Measurements from ENCODE around the gene CRISPLD2. TPM values are rescaled to one million over a fixed set of nuclear protein-coding genes. Genes with fewer than 3 reads are reported as not detected.

CRISPLD2 gene
- total RNA-seq, 1 donor from 2014 or later: 0.53 TPM

DNA sequence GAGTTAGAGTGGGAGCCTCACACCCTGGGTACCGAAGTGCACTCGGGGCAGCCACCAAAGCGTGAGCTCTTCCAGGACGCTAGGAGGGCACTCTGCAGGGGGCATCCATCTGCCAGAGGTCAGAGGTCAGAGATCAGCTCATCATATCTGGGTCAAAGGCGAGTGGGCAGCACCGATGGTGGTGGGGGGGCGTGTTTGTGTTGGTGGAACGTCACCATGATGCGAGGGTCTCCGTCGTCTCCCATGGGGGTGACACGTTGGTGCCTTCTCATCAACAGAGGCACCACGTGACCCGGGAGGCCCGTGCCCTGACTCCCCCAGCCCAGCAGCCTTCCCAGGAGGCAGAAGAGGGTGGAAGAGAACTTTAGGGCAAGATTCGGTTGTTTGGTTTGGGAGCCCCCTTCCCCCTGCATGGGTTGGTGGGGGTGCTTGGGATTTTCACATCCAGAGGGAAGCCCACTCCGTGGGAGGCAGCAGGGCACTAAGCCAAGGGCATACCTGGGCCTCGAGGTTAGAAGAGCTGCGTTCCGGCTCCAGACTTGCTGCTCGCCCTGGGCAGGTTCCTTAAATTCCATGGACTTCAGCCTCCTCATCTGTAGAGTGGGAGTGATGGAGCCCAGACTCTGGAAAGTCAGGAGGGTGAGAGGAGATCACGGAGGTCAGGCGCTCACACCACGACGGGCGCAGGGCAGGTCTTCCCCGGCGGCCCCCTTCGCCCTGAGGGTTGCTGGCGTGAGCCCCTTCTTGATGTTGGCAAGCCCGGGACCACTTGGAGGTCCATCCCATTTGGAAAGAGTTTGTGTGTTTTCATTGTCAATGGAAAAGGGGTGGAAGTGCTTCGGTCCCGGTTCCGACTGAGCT, 14.0 kb downstream of the CRISPLD2 start:
- DNase-seq (ENCODE audit: low read depth) (no peak), FAIRE-seq (no peak)
- no peak for TF ChIP-seq CTCF (IDR thresholded peaks at IDR 0.05; ENCODE audit: insufficient read depth, low read length, severe bottlenecking)
- no peak overlapping the region for H3K4me3 ChIP-seq (ENCODE audit: low read depth, low read length)
- peaks cover 5% of the 10 kb centered on the region for H3K27me3 ChIP-seq (ENCODE audit: control insufficient read depth, insufficient read depth, low read length)
- H3K36me3 ChIP-seq (ENCODE audit: control insufficient read depth, insufficient read depth, low read length): no peaks in the 10 kb centered on the region

DNA sequence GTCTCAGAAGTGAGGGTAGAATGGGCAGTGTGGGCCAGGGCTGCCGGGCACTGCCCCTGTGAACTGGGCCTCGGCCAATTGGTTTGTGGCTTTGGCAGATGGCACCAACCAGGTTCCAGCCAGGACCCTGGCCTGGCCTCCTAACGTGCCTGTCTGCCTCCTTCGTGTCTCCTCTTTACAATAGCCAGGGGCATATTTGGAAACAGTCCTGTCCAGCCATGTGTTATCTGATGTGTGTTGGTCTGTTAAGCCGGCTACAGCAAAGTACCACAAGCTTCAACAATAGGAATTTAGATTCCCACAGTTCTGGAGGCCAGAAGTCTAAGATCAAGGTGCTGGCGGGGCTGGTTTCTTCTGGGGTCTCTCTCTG, 14.6 kb downstream of the CRISPLD2 start:
- FAIRE-seq (no peak), DNase-seq (ENCODE audit: low read depth) (no peak)
- TF ChIP-seq CTCF (IDR thresholded peaks at IDR 0.05; ENCODE audit: insufficient read depth, low read length, severe bottlenecking): no peak
- Histone ChIP-seq H3K36me3 (ENCODE audit: control insufficient read depth, insufficient read depth, low read length) (no peaks in the 10 kb centered on the region), H3K4me3 (ENCODE audit: low read depth, low read length) (no peak overlapping the region), H3K27me3 (ENCODE audit: control insufficient read depth, insufficient read depth, low read length) (peaks cover 2% of the 10 kb centered on the region)

DNA sequence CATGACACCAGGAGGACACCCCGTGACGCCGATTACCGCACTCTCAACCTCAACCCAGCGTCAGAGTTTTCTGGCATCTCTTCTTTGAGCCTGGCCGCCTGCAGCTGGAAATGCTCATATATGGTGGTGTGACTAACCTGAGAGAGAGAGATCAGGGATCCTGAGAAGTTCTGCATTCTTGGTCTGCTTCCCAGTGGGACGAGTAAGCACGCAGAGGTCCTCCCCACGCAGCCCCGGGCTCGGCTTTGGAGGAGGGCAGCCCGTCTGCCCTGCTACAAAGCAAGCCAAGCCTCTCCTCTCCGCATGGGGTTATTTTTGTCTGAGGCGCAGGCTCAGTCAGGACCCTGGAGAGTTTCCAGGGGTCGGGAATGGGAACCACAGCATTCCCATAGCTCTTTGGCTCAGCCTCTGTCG, 16.5 kb downstream of the CRISPLD2 start:
- FAIRE-seq (no peak), DNase-seq (ENCODE audit: low read depth) (peak; percentile 76)
- no peak for TF ChIP-seq CTCF (IDR thresholded peaks at IDR 0.05; ENCODE audit: insufficient read depth, low read length, severe bottlenecking)
- Histone ChIP-seq H3K36me3 (ENCODE audit: control insufficient read depth, insufficient read depth, low read length) (no peaks in the 10 kb centered on the region), H3K4me3 (ENCODE audit: low read depth, low read length) (no peak overlapping the region), H3K27me3 (ENCODE audit: control insufficient read depth, insufficient read depth, low read length) (peaks cover 2% of the 10 kb centered on the region)

DNA sequence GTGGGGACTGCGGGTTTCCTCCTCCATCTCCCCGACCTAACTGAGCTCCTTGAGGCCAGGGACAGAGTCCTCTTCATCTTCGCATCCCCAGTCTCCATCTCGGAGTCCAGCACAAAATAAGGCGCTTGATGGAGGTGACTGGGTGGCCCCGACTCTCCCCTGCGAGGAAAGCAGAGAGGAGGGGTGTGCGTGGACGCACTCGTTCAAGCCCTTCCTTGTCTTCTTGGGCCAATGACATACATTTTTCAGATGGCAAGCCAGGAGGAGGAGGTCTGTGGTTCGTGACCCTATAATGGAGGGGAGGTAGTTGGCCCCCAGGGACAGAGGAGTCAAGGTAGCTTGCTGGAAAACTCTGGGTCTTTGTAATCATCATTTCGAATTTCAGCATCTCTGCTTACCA, 17.2 kb downstream of the CRISPLD2 start:
- H3K4me3 ChIP-seq (ENCODE audit: low read depth, low read length): no peak overlapping the region
- TF ChIP-seq CTCF (IDR thresholded peaks at IDR 0.05; ENCODE audit: insufficient read depth, low read length, severe bottlenecking): no peak
- peaks cover 2% of the 10 kb centered on the region for H3K27me3 ChIP-seq (ENCODE audit: control insufficient read depth, insufficient read depth, low read length)
- no peak for FAIRE-seq
- no peak for DNase-seq (ENCODE audit: low read depth)
- no peaks in the 10 kb centered on the region for H3K36me3 ChIP-seq (ENCODE audit: control insufficient read depth, insufficient read depth, low read length)

GRCh38 chr16:84838383-84838948, 18.7 kb downstream of the CRISPLD2 start:
- no peak for FAIRE-seq

More at GRCh38 chr16:84838383-84838948, 18.7 kb downstream of the CRISPLD2 start:
- DNase-seq (ENCODE audit: low read depth): no peak
- Histone ChIP-seq H3K36me3 (ENCODE audit: control insufficient read depth, insufficient read depth, low read length) (no peaks in the 10 kb centered on the region), H3K27me3 (ENCODE audit: control insufficient read depth, insufficient read depth, low read length) (no peaks in the 10 kb centered on the region), H3K4me3 (ENCODE audit: low read depth, low read length) (no peak overlapping the region)
- TF ChIP-seq CTCF (IDR thresholded peaks at IDR 0.05; ENCODE audit: insufficient read depth, low read length, severe bottlenecking): no peak

Measured in bronchial epithelial cell (primary cell).